Natural killer cell (primary cell): ENCODE measurements around the gene PCBP3. TPM values are rescaled to one million over a fixed set of nuclear protein-coding genes. Genes with fewer than 3 reads are reported as not detected.

Experiments
- ATAC-seq, 3 donors: fragments of 150-1000 bp in 2 of 3; fragments of 200-7000 bp in 1 of 3; cut with Tn5 transposase; 1 replicate in 1 of 3; 2 replicates in 2 of 3; pipeline ENCODE4 v1.10.0; 2021; ENCODE audit warnings: mild to moderate bottlenecking in 2 of 3, moderate library complexity in 2 of 3
- DNase-seq, 2 donors: peaks; one replicate each; pipeline versions ENCODE4 v3.0.0 to v3.0.0-alpha.2; 2013 to 2021; ENCODE audit warnings: mixed read lengths in 1 of 2
- H3K27ac ChIP-seq: one replicate; pipeline ENCODE4 v1.5.1; 2013; ENCODE audit warnings: mild to moderate bottlenecking, low read length
- H3K27me3 ChIP-seq: one replicate; pipeline ENCODE4 v1.6.1; 2013; ENCODE audit warnings: low read length; ENCODE audit not compliant: control insufficient read depth, insufficient read depth
- H3K36me3 ChIP-seq: one replicate; pipeline ENCODE4 v1.6.1; 2013; ENCODE audit warnings: low read length; ENCODE audit not compliant: control insufficient read depth, insufficient read depth
- H3K4me1 ChIP-seq: one replicate; pipeline ENCODE4 v1.6.1; 2013; ENCODE audit warnings: low read length; ENCODE audit not compliant: control insufficient read depth, insufficient read depth
- H3K4me3 ChIP-seq: one replicate; pipeline ENCODE4 v1.5.1; 2013; ENCODE audit warnings: low read length
- H3K9me3 ChIP-seq: one replicate; pipeline ENCODE4 v1.6.1; 2013; ENCODE audit warnings: low read length; ENCODE audit not compliant: control insufficient read depth, insufficient read depth
- H3K27ac Mint-ChIP-seq, 2 donors: one replicate each; pipeline ENCODE4 v1.8.0; 2022; ENCODE audit warnings: mild to moderate bottlenecking in 2 of 2, mixed read lengths in 2 of 2, moderate library complexity in 1 of 2
- H3K27me3 Mint-ChIP-seq, 2 donors: one replicate each; pipeline ENCODE4 v1.8.0; 2022; ENCODE audit warnings: low read depth in 2 of 2, mixed read lengths in 2 of 2
- H3K36me3 Mint-ChIP-seq: one replicate; pipeline ENCODE4 v1.8.0; 2022; ENCODE audit warnings: mixed read lengths
- H3K4me1 Mint-ChIP-seq, 2 donors: one replicate each; pipeline ENCODE4 v1.8.0; 2022; ENCODE audit warnings: mixed read lengths in 2 of 2
- H3K4me3 Mint-ChIP-seq: one replicate; pipeline ENCODE4 v1.8.0; 2022; ENCODE audit warnings: mild to moderate bottlenecking, moderate library complexity, mixed read lengths
- H3K9me3 Mint-ChIP-seq, 2 donors: one replicate each; pipeline ENCODE4 v1.8.0; 2022; ENCODE audit warnings: mixed read lengths in 2 of 2
- CTCF ChIP-seq: fragments of 200-600 bp; IDR thresholded peaks from one replicate; pipeline ENCODE4 v1.8.0; 2022; ENCODE audit warnings: antibody characterized with exemption
- WGBS: methylation state at CpG from one replicate; pipeline ENCODE4 v1.1.7; 2013; ENCODE audit warnings: missing lambda C conversion rate; ENCODE audit not compliant: insufficient coverage; 5-methylcytosine and 5-hydroxymethylcytosine counted together
- intact Hi-C: fragments of 100-400 bp; cut with micrococcal nuclease; formaldehyde crosslinking; loops from one replicate; pipeline ENCODE4 v1.14.2; 2022
- total RNA-seq, 4 donors: library from RNA; stranded (reverse); fragments of 120-200 nt in 1 of 4; gene quantifications; one replicate each; pipeline versions ENCODE4 v1.2.3 to v1.2.4, GENCODE V29; 2013 to 2022

Gene PCBP3
- total RNA-seq, 3 donors from 2014 or later (not counting 1 experiment from before 2014, with no cell fraction given) = 0.50 to 3.0 (median 0.52) TPM

GRCh38 chr21:45617021-45617921, 26.3 kb upstream of the PCBP3 start:
- peaks cover 13 to 23% of the 10 kb centered on the region in 2 donors for H3K4me1 Mint-ChIP-seq
- H3K36me3 Mint-ChIP-seq = no peaks in the 10 kb centered on the region
- no peak for DNase-seq
- Histone ChIP-seq H3K9me3 (no peaks in the 10 kb centered on the region), H3K27me3 (no peaks in the 10 kb centered on the region), H3K27ac (no peak overlapping the region), H3K36me3 (no peaks in the 10 kb centered on the region), H3K4me3 (no peak overlapping the region), H3K4me1 (peaks cover 33% of the 10 kb centered on the region)
- intact Hi-C loops = no loop called here
- WGBS = 66% methylated on average over 19 of the region's 19 CpGs
- TF ChIP-seq CTCF = no peak
- no peak for ATAC-seq
- H3K4me3 Mint-ChIP-seq = no peak overlapping the region
- no peaks in the 10 kb centered on the region for H3K9me3 Mint-ChIP-seq
- H3K27ac Mint-ChIP-seq = no peak overlapping the region
- peaks cover 10 to 26% of the 10 kb centered on the region in 2 donors for H3K27me3 Mint-ChIP-seq

- H3K4me3 ChIP-seq = no peak overlapping the region
- peaks cover 33% of the 10 kb centered on the region for H3K4me1 ChIP-seq
- no peak for DNase-seq
- no peak for TF ChIP-seq CTCF
- peaks cover 13 to 23% of the 10 kb centered on the region in 2 donors for H3K4me1 Mint-ChIP-seq
- H3K4me3 Mint-ChIP-seq = no peak overlapping the region
- no peak overlapping the region for H3K27ac ChIP-seq
- whole genome bisulfite sequencing = 72% methylated on average over 13 of the region's 13 CpGs
- intact Hi-C loops = no loop called here
- H3K27ac Mint-ChIP-seq = no peak overlapping the region
- no peaks in the 10 kb centered on the region for H3K9me3 Mint-ChIP-seq
- H3K9me3 ChIP-seq = no peaks in the 10 kb centered on the region
- ATAC-seq = no peak
- no peaks in the 10 kb centered on the region for H3K36me3 ChIP-seq
- no peaks in the 10 kb centered on the region for H3K36me3 Mint-ChIP-seq
- H3K27me3 ChIP-seq = no peaks in the 10 kb centered on the region
- peaks cover 11 to 26% of the 10 kb centered on the region in 2 donors for H3K27me3 Mint-ChIP-seq
Observed at GRCh38 chr21:45618287-45618686, 25.2 kb upstream of the PCBP3 start.

GRCh38 chr21:45618846-45619485, 24.6 kb upstream of the PCBP3 start:
- peaks cover 11 to 26% of the 10 kb centered on the region in 2 donors for H3K27me3 Mint-ChIP-seq
- Histone ChIP-seq H3K27me3 (no peaks in the 10 kb centered on the region), H3K36me3 (no peaks in the 10 kb centered on the region), H3K4me3 (no peak overlapping the region), H3K4me1 (peaks cover 32% of the 10 kb centered on the region), H3K27ac (no peak overlapping the region), H3K9me3 (no peaks in the 10 kb centered on the region)
- no peak overlapping the region for H3K27ac Mint-ChIP-seq
- TF ChIP-seq CTCF = no peak
- H3K4me1 Mint-ChIP-seq = peaks cover 13 to 18% of the 10 kb centered on the region in 2 donors
- 87% methylated on average over 8 of the region's 8 CpGs for WGBS
- DNase-seq (no peak), ATAC-seq (no peak)
- H3K9me3 Mint-ChIP-seq = no peaks in the 10 kb centered on the region
- H3K4me3 Mint-ChIP-seq = no peak overlapping the region
- no peaks in the 10 kb centered on the region for H3K36me3 Mint-ChIP-seq
- intact Hi-C loops = no loop called here
